Thyroid gland (tissue), 4 donors: Measurements from ENCODE around the gene PCARE. TPM values are rescaled to one million over a fixed set of nuclear protein-coding genes. Genes with fewer than 3 reads are reported as not detected.
A peak's percentile ranks its signal among the peaks of the same experiment; 100 is the strongest.

Experiments used
- DNase-seq, 2 donors: peaks; one replicate each; pipeline ENCODE4 v3.0.0-alpha.2; 2019
- H3K27ac ChIP-seq, 3 donors: fragments of 200-600 bp; sonication (generic); 1 replicate in 2 of 3; 2 replicates in 1 of 3; pipeline ENCODE4 v1.5.1; 2016 to 2019; ENCODE audit warnings: mild to moderate bottlenecking in 1 of 3, moderate library complexity in 1 of 3
- H3K27me3 ChIP-seq: fragments of 200-600 bp; sonication (generic); one replicate; pipeline ENCODE4 v1.5.1; 2019
- H3K36me3 ChIP-seq, 2 donors: fragments of 200-600 bp; sonication (generic); one replicate each; pipeline ENCODE4 v1.5.1; 2016 to 2019
- H3K4me1 ChIP-seq, 2 donors: fragments of 200-600 bp; sonication (generic); one replicate each; pipeline ENCODE4 v1.5.1; 2017 to 2019
- H3K4me3 ChIP-seq, 3 donors: fragments of 200-600 bp; sonication (generic); replicated peaks in 1 of 3; 1 replicate in 2 of 3; 2 replicates in 1 of 3; pipeline ENCODE4 v1.5.1; 2016; ENCODE audit warnings: mild to moderate bottlenecking in 1 of 3
- H3K9me3 ChIP-seq: fragments of 200-600 bp; sonication (generic); one replicate; pipeline ENCODE4 v1.5.1; 2017
- CTCF ChIP-seq, 6 experiments: fragments of 200-600 bp in 3 of 6; fragments of 450-650 bp in 3 of 6; sonication (generic) in 3 of 6; IDR thresholded peaks; one replicate each; pipeline ENCODE4 v1.5.1; 2016 to 2019; ENCODE audit warnings: antibody characterized with exemption in 6 of 6, mild to moderate bottlenecking in 2 of 6, inconsistent platforms in 1 of 6, moderate library complexity in 1 of 6
- POLR2A ChIP-seq, 2 donors: fragments of 450-650 bp; IDR thresholded peaks; one replicate each; pipeline ENCODE4 v1.6.1; 2017; ENCODE audit warnings: antibody characterized with exemption in 2 of 2, mild to moderate bottlenecking in 2 of 2, moderate library complexity in 1 of 2
- WGBS, 2 donors: methylation state at CpG; one replicate each; pipeline ENCODE4 v1.1.5; 2017; 5-methylcytosine and 5-hydroxymethylcytosine counted together
- intact Hi-C: fragments of 100-400 bp; cut with DNase I; formaldehyde crosslinking; loops from one replicate; pipeline ENCODE4 v1.15.1; 2023
- total RNA-seq, 4 donors: library from RNA; depleted of rRNA; stranded (reverse); fragments of >200 nt; gene quantifications; one replicate each; pipeline ENCODE4 v1.2.3, GENCODE V29; 2016

Gene PCARE
- total RNA-seq, 4 donors from 2014 or later: 0.11 TPM; not detected in 3

DNA sequence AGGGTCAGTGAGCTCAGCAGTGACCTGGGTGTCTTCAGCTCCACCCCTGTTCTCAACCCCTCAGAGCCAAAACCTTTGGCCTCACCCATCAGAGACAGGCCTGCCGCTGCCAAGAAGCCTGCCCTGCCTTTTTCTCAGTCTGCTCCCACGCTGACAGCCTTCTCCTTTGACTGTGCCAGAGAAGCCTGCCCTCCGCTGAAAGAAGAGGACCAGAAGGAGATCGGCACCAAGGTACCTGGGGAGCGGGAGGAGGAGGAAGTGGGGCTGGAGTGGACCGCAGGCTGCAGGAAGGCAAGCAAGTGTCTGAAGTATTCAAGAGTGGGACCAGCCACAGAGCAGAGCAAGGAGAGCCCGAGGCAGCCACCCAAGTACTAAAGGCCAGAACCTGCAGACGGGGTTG lies 60.0 kb downstream of the PCARE start:
- peaks cover 0 to 18% of the 10 kb centered on the region in 2 donors for H3K4me1 ChIP-seq
- H3K27ac ChIP-seq: no peak overlapping the region

GRCh38 chr2:29013057-29013780 lies 61.1 kb downstream of the PCARE start:
- H3K27me3 ChIP-seq: no peaks in the 10 kb centered on the region
- no peaks in the 10 kb centered on the region for H3K9me3 ChIP-seq
- no peak overlapping the region for H3K27ac ChIP-seq
- H3K4me1 ChIP-seq: peaks cover 0 to 18% of the 10 kb centered on the region in 2 donors
- H3K36me3 ChIP-seq: no peaks in the 10 kb centered on the region
- no peak overlapping the region for H3K4me3 ChIP-seq
- intact Hi-C loops: no loop called here
- 90% methylated on average over 11 of the region's 11 CpGs for WGBS, 2 donors
- no peak for DNase-seq
- TF ChIP-seq POLR2A (IDR thresholded peaks at IDR 0.05): no peak
- TF ChIP-seq CTCF (IDR thresholded peaks at IDR 0.05): no peak

More for the DNA sequence above, 60.0 kb downstream of the PCARE start:
- H3K27me3 ChIP-seq: no peaks in the 10 kb centered on the region
- intact Hi-C loops: no loop called here
- no peaks in the 10 kb centered on the region for H3K36me3 ChIP-seq
- H3K9me3 ChIP-seq: no peaks in the 10 kb centered on the region
- H3K4me3 ChIP-seq: no peak overlapping the region
- no peak for DNase-seq
- WGBS, 2 donors: 89 to 94% methylated on average over 8 of the region's 8 CpGs
- TF ChIP-seq CTCF (IDR thresholded peaks at IDR 0.05) (no peak), POLR2A (IDR thresholded peaks at IDR 0.05) (no peak)

- WGBS, 2 donors: 37 to 60% methylated on average over 2 to 6 of the region's 9 CpGs
- DNase-seq: peak in 1 of 2 donors; percentile 9
- Histone ChIP-seq H3K36me3 (no peaks in the 10 kb centered on the region), H3K9me3 (no peaks in the 10 kb centered on the region), H3K4me1 (peaks cover 0 to 18% of the 10 kb centered on the region in 2 donors), H3K4me3 (no peak overlapping the region), H3K27me3 (no peaks in the 10 kb centered on the region), H3K27ac (no peak overlapping the region)
- intact Hi-C loops: no loop called here
- TF ChIP-seq CTCF (IDR thresholded peaks at IDR 0.05) (no peak), POLR2A (IDR thresholded peaks at IDR 0.05) (no peak)
Measured at GRCh38 chr2:29012211-29012681, 62.1 kb downstream of the PCARE start.

Other genes with a start within 250 kb of the PCARE start
- 10 to 100 TPM; 10.9 to 21.4 (median 17.1) TPM for gene TRMT61B, start 204.2 kb downstream of the PCARE start, total RNA-seq
- 10 to 100 TPM; 25.3 to 43.7 (median 30.4) TPM for gene WDR43, start 179.9 kb downstream of the PCARE start, total RNA-seq
- gene TOGARAM2, start 93.2 kb downstream of the PCARE start, total RNA-seq: under 1 TPM; under 0.01 to 0.78 (median 0.35) TPM
- gene CLIP4, start 40.9 kb upstream of the PCARE start, total RNA-seq: 100 to 1,000 TPM; 148 to 398 (median 222) TPM